ENCODE data around the gene ABCC4.
A peak's percentile ranks its signal among the peaks of the same experiment; 100 is the strongest.
"Not testable (repeated sequence)": the region's sequence is repeated elsewhere in the genome, so short reads cannot be mapped to it uniquely, and the experiment has no call there.

Gene ABCC4

DNA sequence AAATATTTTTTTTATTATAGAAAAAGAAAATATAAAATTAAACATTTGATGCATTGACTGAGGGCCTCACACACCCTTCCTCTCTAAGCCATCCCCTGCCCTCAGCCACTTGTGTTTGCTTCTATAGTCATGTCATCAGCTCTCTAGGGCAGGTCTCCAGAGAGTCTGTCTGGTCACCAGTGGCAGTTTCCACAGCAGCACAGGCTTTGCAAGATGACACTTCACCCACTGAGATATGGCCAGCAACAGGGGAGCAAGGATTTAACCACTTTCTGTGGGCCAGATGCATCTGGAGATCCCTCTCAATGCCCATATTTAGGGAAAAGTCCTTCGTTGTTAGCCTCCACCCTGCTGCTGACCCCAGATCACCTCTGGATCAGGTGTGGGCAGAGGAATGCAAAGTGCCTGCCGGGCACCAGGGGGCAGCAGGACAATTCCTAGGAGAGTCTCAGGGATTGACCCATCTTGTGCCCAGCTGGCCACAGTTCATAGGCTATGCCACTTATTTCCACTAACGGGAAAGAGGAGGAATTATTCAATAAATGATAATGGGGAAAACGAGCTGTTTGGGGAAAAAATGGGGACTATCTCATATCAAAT lies 4.8 kb downstream of the ABCC4 start:
- TF ChIP-seq, protein P1, sequence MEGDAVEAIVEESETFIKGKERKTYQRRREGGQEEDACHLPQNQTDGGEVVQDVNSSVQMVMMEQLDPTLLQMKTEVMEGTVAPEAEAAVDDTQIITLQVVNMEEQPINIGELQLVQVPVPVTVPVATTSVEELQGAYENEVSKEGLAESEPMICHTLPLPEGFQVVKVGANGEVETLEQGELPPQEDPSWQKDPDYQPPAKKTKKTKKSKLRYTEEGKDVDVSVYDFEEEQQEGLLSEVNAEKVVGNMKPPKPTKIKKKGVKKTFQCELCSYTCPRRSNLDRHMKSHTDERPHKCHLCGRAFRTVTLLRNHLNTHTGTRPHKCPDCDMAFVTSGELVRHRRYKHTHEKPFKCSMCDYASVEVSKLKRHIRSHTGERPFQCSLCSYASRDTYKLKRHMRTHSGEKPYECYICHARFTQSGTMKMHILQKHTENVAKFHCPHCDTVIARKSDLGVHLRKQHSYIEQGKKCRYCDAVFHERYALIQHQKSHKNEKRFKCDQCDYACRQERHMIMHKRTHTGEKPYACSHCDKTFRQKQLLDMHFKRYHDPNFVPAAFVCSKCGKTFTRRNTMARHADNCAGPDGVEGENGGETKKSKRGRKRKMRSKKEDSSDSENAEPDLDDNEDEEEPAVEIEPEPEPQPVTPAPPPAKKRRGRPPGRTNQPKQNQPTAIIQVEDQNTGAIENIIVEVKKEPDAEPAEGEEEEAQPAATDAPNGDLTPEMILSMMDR (IDR thresholded peaks at IDR 0.05), result peak; percentile 27 to 31
- Histone ChIP-seq H3K4me1 (peaks cover 0 to 11% (median 4%) of the 10 kb centered on the region in 4 donors), H3K27me3 (no peaks in the 10 kb centered on the region), H3K4me3 (no peak overlapping the region), H3K27ac (no peak overlapping the region), H3K9me3 (no peaks in the 10 kb centered on the region), H3K36me3 (no peaks in the 10 kb centered on the region)
- no peak for DNase-seq
- intact Hi-C loops (cut with DNase I; ENCODE audit: low total_unique reads), result no loop called here

GRCh38 chr13:95295026-95295425 lies 6.2 kb downstream of the ABCC4 start:
- TF ChIP-seq, protein P1 (IDR thresholded peaks at IDR 0.05), result no peak
- no peak overlapping the region for H3K4me3 ChIP-seq
- DNase-seq, result no peak

GRCh38 chr13:95292622-95293021 lies 8.6 kb downstream of the ABCC4 start:
- Histone ChIP-seq H3K36me3 (no peaks in the 10 kb centered on the region), H3K4me1 (no peaks in the 10 kb centered on the region), H3K27me3 (no peaks in the 10 kb centered on the region), H3K9me3 (no peaks in the 10 kb centered on the region), H3K4me3 (no peak overlapping the region), H3K27ac (no peak overlapping the region)
- intact Hi-C loops (cut with DNase I; ENCODE audit: low total_unique reads), result no loop called here
- TF ChIP-seq, protein P1 (IDR thresholded peaks at IDR 0.05), result no peak
- no peak for DNase-seq

More at GRCh38 chr13:95295026-95295425, 6.2 kb downstream of the ABCC4 start:
- Histone ChIP-seq H3K27me3 (no peaks in the 10 kb centered on the region), H3K9me3 (no peaks in the 10 kb centered on the region), H3K4me1 (peaks cover 0 to 4% (median 0%) of the 10 kb centered on the region in 4 donors), H3K27ac (no peak overlapping the region), H3K36me3 (no peaks in the 10 kb centered on the region)
- intact Hi-C loops (cut with DNase I; ENCODE audit: low total_unique reads), result no loop called here

GRCh38 chr13:95289901-95290300 lies 11.3 kb downstream of the ABCC4 start:
- intact Hi-C loops (cut with DNase I; ENCODE audit: low total_unique reads); H3K36me3 ChIP-seq; H3K27me3 ChIP-seq; H3K27ac ChIP-seq; DNase-seq; H3K4me3 ChIP-seq; H3K9me3 ChIP-seq; H3K4me1 ChIP-seq: not testable (repeated sequence)

GRCh38 chr13:95289020-95289444 lies 12.2 kb downstream of the ABCC4 start:
- Histone ChIP-seq H3K9me3 (no peaks in the 10 kb centered on the region), H3K4me3 (no peak overlapping the region), H3K4me1 (no peaks in the 10 kb centered on the region), H3K36me3 (no peaks in the 10 kb centered on the region), H3K27ac (no peak overlapping the region), H3K27me3 (no peaks in the 10 kb centered on the region)
- no peak for DNase-seq
- intact Hi-C loops (cut with DNase I; ENCODE audit: low total_unique reads), result no loop called here
- TF ChIP-seq, protein P1 (IDR thresholded peaks at IDR 0.05), result no peak

GRCh38 chr13:95284436-95284835 lies 16.8 kb downstream of the ABCC4 start:
- peaks cover 0 to 4% (median 0%) of the 10 kb centered on the region in 4 donors for H3K4me1 ChIP-seq
- no peaks in the 10 kb centered on the region for H3K9me3 ChIP-seq
- TF ChIP-seq, protein P1 (IDR thresholded peaks at IDR 0.05), result no peak
- intact Hi-C loops (cut with DNase I; ENCODE audit: low total_unique reads), result no loop called here
- no peaks in the 10 kb centered on the region for H3K27me3 ChIP-seq
- H3K4me3 ChIP-seq, result no peak overlapping the region
- H3K27ac ChIP-seq, result no peak overlapping the region
- no peaks in the 10 kb centered on the region for H3K36me3 ChIP-seq
- no peak for DNase-seq

All from tibial artery (tissue), 4 donors.